GM12878 (cell line): ENCODE measurements around the gene FAM83G. TPM values are rescaled to one million over a fixed set of nuclear protein-coding genes. Genes with fewer than 3 reads are reported as not detected.

Experiments used
- CBX3 ChIP-seq: fragments of 200-600 bp; sonication (generic); IDR thresholded peaks from 2 replicates; pipeline ENCODE4 v1.6.1; 2016; ENCODE audit warnings: low read depth, borderline replicate concordance
- CUX1 ChIP-seq: IDR thresholded peaks from 2 replicates; pipeline ENCODE4 v1.6.1; 2012; ENCODE audit warnings: improper control_type of control experiment, low read depth, low read length; ENCODE audit not compliant: insufficient replicate concordance
- ETV6 ChIP-seq, 2 experiments: fragments of 450-650 bp in 1 of 2; IDR thresholded peaks in 1 of 2; conservative IDR thresholded peaks in 1 of 2; 2 replicates each; pipeline ENCODE4 v1.6.1; 2014; ENCODE audit warnings: antibody characterized with exemption in 1 of 2, borderline replicate concordance in 1 of 2, low read depth in 1 of 2, mild to moderate bottlenecking in 1 of 2, moderate library complexity in 1 of 2
- EZH2 ChIP-seq: IDR thresholded peaks from 2 replicates; pipeline ENCODE4 v1.6.1; 2012; ENCODE audit warnings: low read depth, mild to moderate bottlenecking, control low read depth, inconsistent platforms, low read length, borderline replicate concordance; ENCODE audit not compliant: control insufficient read depth
- FOXM1 ChIP-seq: IDR thresholded peaks from 2 replicates; pipeline ENCODE4 v1.6.1; 2012; ENCODE audit warnings: low read depth, mild to moderate bottlenecking, inconsistent platforms, low read length, moderate library complexity
- GATAD2B ChIP-seq: fragments of 450-650 bp; conservative IDR thresholded peaks from 2 replicates; pipeline ENCODE4 v1.6.1; 2017; ENCODE audit warnings: low read depth, mild to moderate bottlenecking, moderate library complexity
- IRF4 ChIP-seq: IDR thresholded peaks from 2 replicates; pipeline ENCODE4 v1.6.1; 2011; ENCODE audit warnings: low read depth, low read length
- KAT2A ChIP-seq: conservative IDR thresholded peaks from 2 replicates; pipeline ENCODE4 v1.6.1; 2011; ENCODE audit warnings: low read depth, low read length; ENCODE audit not compliant: control insufficient read depth
- LARP7 ChIP-seq: fragments of 450-650 bp; IDR thresholded peaks from 2 replicates; pipeline ENCODE4 v1.6.1; 2017; ENCODE audit warnings: mild to moderate bottlenecking
- MYB ChIP-seq: fragments of 150-350 bp; IDR thresholded peaks from 2 replicates; pipeline ENCODE4 v1.6.1; 2014; ENCODE audit warnings: mild to moderate bottlenecking, low read depth, low read length, borderline replicate concordance
- RBBP5 ChIP-seq: fragments of 200-600 bp; sonication (generic); conservative IDR thresholded peaks from 2 replicates; pipeline ENCODE4 v1.6.1; 2016
- RELA ChIP-seq: fragments of 450-650 bp; IDR thresholded peaks from 2 replicates; pipeline ENCODE4 v1.8.0; 2014; ENCODE audit warnings: borderline replicate concordance; ENCODE audit not compliant: partially characterized antibody
- RUNX3 ChIP-seq: IDR thresholded peaks from 2 replicates; pipeline ENCODE4 v1.6.1; 2012; ENCODE audit warnings: low read length, inconsistent platforms
- SPI1 ChIP-seq: IDR thresholded peaks from 2 replicates; pipeline ENCODE4 v1.6.1; 2011; ENCODE audit warnings: low read depth, mild to moderate bottlenecking, low read length, moderate library complexity, borderline replicate concordance; ENCODE audit not compliant: insufficient read depth
- STAT1 ChIP-seq: fragments of 450-650 bp; conservative IDR thresholded peaks from 2 replicates; pipeline ENCODE4 v1.6.1; 2014; ENCODE audit warnings: antibody characterized with exemption, mild to moderate bottlenecking
- polyA plus RNA-seq, 11 experiments: library from polyadenylated mRNA; depleted of rRNA in 4 of 11; unstranded in 6 of 11; stranded (reverse) in 5 of 11; fragments of >200 nt; fragmentation: Nextera tagmentation in 4 of 11; fragmentation: Illumina TruSeq in 1 of 11; extraction: Ambion mirVana in 4 of 11; extraction: Trizol in 1 of 11; gene quantifications; 1 replicate in 1 of 11; 2 replicates in 10 of 11; pipeline versions ENCODE4 v1.2.1 to v1.2.3, GENCODE V29; 2011 to 2016; ENCODE audit warnings: inconsistent platforms in 2 of 11, missing spikeins in 2 of 11, low read depth in 1 of 11
- total RNA-seq, 4 experiments: library from RNA; depleted of rRNA in 3 of 4; stranded (reverse); fragments of >200 nt in 3 of 4; fragmentation: Illumina TruSeq in 1 of 4; extraction: Trizol in 1 of 4; gene quantifications; 2 replicates each; pipeline versions ENCODE4 v1.2.1 to v1.2.3, GENCODE V29; 2013 to 2021
- TF ChIP-seq, protein P1 (sequence below), 3 experiments: IDR thresholded peaks in 2 of 3; conservative IDR thresholded peaks in 1 of 3; 2 replicates each; pipeline ENCODE4 v1.5.1; 2011; ENCODE audit warnings: low read depth in 3 of 3, low read length in 3 of 3, mild to moderate bottlenecking in 3 of 3, control low read depth in 2 of 3, moderate library complexity in 2 of 3, inconsistent platforms in 1 of 3, mixed read lengths in 1 of 3; ENCODE audit not compliant: control insufficient read depth in 2 of 3, insufficient read depth in 1 of 3; ENCODE audit errors: extremely low read depth in 1 of 3
- TF ChIP-seq, protein P2 (sequence below): fragments of 450-650 bp; IDR thresholded peaks from 2 replicates; pipeline ENCODE4 v1.6.1; 2018; ENCODE audit warnings: mild to moderate bottlenecking, low read depth, moderate library complexity; ENCODE audit not compliant: partially characterized antibody

FAM83G gene
- total and polyA plus RNA-seq, 10 of the 15 experiments (the other 5 are each of a cell fraction or from before 2014, with no cell fraction given): 0.03 to 16.7 (median 6.5) TPM

DNA sequence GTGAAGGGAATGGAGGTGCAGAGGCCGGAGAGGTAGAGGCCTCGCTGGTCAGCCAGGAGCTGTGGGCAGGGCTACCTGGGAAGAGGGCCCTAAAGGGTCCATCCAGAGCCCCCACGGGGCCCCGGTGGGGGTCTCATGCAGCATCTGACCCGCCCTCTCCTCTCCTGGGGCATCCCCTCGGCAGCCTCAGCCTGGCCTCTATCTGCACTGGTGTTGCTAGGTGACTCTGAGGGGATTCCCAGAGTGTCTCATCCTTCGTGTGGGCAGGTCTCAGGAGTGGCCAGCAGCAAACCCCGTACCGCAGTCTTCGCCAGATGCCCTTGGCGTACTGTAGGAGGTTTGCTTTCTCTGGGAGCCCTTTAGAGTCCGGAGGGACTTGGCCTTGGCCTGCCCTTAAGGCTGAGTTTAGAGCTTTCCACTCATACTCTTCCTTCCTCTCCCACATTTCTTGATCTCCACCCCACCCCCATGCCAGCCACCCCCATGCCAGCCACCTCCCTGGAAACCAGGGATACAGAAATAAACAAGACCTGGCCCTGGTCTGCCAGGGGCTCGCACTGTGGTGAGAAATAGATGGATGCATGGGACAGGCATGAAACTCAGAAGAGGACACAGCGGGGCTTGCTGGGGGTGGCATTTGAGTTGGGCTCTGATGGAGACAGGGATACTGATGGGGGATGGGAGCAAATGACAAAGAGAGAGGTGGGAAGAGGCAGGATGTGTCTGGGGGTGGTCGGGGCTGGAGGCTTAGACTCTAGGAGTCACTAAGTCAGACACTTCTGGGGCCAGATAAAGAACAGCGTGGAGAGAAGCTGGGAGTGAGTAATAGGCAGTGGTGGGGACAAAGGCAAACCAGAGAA lies 42.7 kb downstream of the FAM83G start (continued):
- TF ChIP-seq, protein P1, sequence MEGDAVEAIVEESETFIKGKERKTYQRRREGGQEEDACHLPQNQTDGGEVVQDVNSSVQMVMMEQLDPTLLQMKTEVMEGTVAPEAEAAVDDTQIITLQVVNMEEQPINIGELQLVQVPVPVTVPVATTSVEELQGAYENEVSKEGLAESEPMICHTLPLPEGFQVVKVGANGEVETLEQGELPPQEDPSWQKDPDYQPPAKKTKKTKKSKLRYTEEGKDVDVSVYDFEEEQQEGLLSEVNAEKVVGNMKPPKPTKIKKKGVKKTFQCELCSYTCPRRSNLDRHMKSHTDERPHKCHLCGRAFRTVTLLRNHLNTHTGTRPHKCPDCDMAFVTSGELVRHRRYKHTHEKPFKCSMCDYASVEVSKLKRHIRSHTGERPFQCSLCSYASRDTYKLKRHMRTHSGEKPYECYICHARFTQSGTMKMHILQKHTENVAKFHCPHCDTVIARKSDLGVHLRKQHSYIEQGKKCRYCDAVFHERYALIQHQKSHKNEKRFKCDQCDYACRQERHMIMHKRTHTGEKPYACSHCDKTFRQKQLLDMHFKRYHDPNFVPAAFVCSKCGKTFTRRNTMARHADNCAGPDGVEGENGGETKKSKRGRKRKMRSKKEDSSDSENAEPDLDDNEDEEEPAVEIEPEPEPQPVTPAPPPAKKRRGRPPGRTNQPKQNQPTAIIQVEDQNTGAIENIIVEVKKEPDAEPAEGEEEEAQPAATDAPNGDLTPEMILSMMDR (IDR thresholded peaks at IDR 0.05 in 2 of 3, conservative IDR thresholded peaks at IDR 0.05 in 1 of 3; ENCODE audit: control insufficient read depth in 2 of 3, extremely low read depth in 1 of 3, insufficient read depth in 1 of 3, low read depth in 3 of 3, low read length in 3 of 3): no peak
- peak; percentile 21; the same call in 1 of the 2 replicates for TF ChIP-seq RUNX3
- TF ChIP-seq KAT2A: no peak
- no peak; the same call in 1 of the 2 replicates for TF ChIP-seq GATAD2B
- TF ChIP-seq LARP7: no peak
- no peak for TF ChIP-seq FOXM1
- no peak for TF ChIP-seq EZH2
- TF ChIP-seq CBX3: no peak
- no peak for TF ChIP-seq ETV6 (conservative IDR thresholded peaks at IDR 0.05 in 1 of 2, IDR thresholded peaks at IDR 0.05 in 1 of 2; ENCODE audit: borderline replicate concordance in 1 of 2, low read depth in 1 of 2)
- no peak for TF ChIP-seq RBBP5
- no peak for TF ChIP-seq IRF4
- TF ChIP-seq, protein P2, sequence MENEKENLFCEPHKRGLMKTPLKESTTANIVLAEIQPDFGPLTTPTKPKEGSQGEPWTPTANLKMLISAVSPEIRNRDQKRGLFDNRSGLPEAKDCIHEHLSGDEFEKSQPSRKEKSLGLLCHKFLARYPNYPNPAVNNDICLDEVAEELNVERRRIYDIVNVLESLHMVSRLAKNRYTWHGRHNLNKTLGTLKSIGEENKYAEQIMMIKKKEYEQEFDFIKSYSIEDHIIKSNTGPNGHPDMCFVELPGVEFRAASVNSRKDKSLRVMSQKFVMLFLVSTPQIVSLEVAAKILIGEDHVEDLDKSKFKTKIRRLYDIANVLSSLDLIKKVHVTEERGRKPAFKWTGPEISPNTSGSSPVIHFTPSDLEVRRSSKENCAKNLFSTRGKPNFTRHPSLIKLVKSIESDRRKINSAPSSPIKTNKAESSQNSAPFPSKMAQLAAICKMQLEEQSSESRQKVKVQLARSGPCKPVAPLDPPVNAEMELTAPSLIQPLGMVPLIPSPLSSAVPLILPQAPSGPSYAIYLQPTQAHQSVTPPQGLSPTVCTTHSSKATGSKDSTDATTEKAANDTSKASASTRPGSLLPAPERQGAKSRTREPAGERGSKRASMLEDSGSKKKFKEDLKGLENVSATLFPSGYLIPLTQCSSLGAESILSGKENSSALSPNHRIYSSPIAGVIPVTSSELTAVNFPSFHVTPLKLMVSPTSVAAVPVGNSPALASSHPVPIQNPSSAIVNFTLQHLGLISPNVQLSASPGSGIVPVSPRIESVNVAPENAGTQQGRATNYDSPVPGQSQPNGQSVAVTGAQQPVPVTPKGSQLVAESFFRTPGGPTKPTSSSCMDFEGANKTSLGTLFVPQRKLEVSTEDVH: no peak
- TF ChIP-seq STAT1: no peak
- TF ChIP-seq RELA: peak; percentile 44
- TF ChIP-seq MYB: no peak
- TF ChIP-seq CUX1: no peak
- TF ChIP-seq SPI1: no peak
